Upper lobe of left lung (tissue), 6 donors: ENCODE results near the gene DYNC2H1. TPM values are rescaled to one million over a fixed set of nuclear protein-coding genes. Genes with fewer than 3 reads are reported as not detected.

Source experiments
- ATAC-seq, 2 donors: fragments of 200-7000 bp; cut with Tn5 transposase; one replicate each; pipeline ENCODE4 v1.9.1; 2022; ENCODE audit warnings: mild to moderate bottlenecking in 2 of 2, moderate library complexity in 2 of 2; ENCODE audit not compliant: low FRiP score in 2 of 2
- DNase-seq, 2 donors: peaks; one replicate each; pipeline ENCODE4 v3.0.0-alpha.2; 2019 to 2020
- H3K27ac ChIP-seq, 4 donors: fragments of 200-600 bp; sonication (generic); one replicate each; pipeline ENCODE4 v1.5.1; 2016 to 2019
- H3K27me3 ChIP-seq, 4 donors: fragments of 200-600 bp; sonication (generic); one replicate each; pipeline ENCODE4 v1.5.1; 2017 to 2019
- H3K36me3 ChIP-seq, 4 donors: fragments of 200-600 bp; sonication (generic); one replicate each; pipeline ENCODE4 v1.5.1; 2016 to 2019
- H3K4me1 ChIP-seq, 4 donors: fragments of 200-600 bp; sonication (generic); one replicate each; pipeline ENCODE4 v1.5.1; 2018 to 2019
- H3K4me3 ChIP-seq, 4 donors: fragments of 200-600 bp; sonication (generic); one replicate each; pipeline ENCODE4 v1.5.1; 2017 to 2019; ENCODE audit warnings: mild to moderate bottlenecking in 2 of 4, moderate library complexity in 1 of 4
- H3K9me3 ChIP-seq, 4 donors: fragments of 200-600 bp; sonication (generic); one replicate each; pipeline ENCODE4 v1.5.1; 2018 to 2019
- CTCF ChIP-seq, 6 experiments: fragments of 450-650 bp in 4 of 6; fragments of 200-600 bp in 2 of 6; sonication (generic) in 2 of 6; IDR thresholded peaks; one replicate each; pipeline ENCODE4 v1.5.1; 2016 to 2019; ENCODE audit warnings: antibody characterized with exemption in 6 of 6
- EP300 ChIP-seq, 4 donors: sonication (generic); formaldehyde crosslinking; IDR thresholded peaks; one replicate each; pipeline ENCODE4 v1.5.1; 2017; ENCODE audit warnings: antibody characterized with exemption in 4 of 4, control low read depth in 2 of 4
- POLR2A ChIP-seq, 4 donors: fragments of 450-650 bp; IDR thresholded peaks; one replicate each; pipeline ENCODE4 v1.5.1; 2016 to 2017; ENCODE audit warnings: antibody characterized with exemption in 4 of 4, mild to moderate bottlenecking in 2 of 4
- POLR2AphosphoS5 ChIP-seq, 2 donors: sonication (generic); formaldehyde crosslinking; IDR thresholded peaks; one replicate each; pipeline ENCODE4 v1.5.1; 2017; ENCODE audit warnings: antibody characterized with exemption in 2 of 2
- WGBS, 2 donors: methylation state at CpG; one replicate each; pipeline ENCODE4 v1.1.5; 2017 to 2018; 5-methylcytosine and 5-hydroxymethylcytosine counted together
- total RNA-seq, 6 donors: library from RNA; depleted of rRNA in 4 of 6; stranded (reverse); fragments of >200 nt in 4 of 6; gene quantifications; one replicate each; pipeline versions ENCODE4 v1.1.0 to v1.2.1, GENCODE V29; 2016 to 2021
- donor health status: DM: no; HTN: no; CAD: no; lungs with moderate emphysema.
- donor health status: DM: no; HTN: yes; CAD: no; lungs with severe emphysema.

The DYNC2H1 gene
- total RNA-seq, 6 donors from 2014 or later: 11.1 to 62.4 (median 23.2) TPM

GRCh38 chr11:103397369-103397768, 288.1 kb downstream of the DYNC2H1 start:
- WGBS, 2 donors: 43 to 60% methylated on average over 2 of the region's 2 CpGs
- no peaks in the 10 kb centered on the region for H3K27me3 ChIP-seq
- ATAC-seq: no peak
- peaks cover 0 to 3% (median 0%) of the 10 kb centered on the region in 4 donors for H3K9me3 ChIP-seq
- no peak overlapping the region for H3K4me3 ChIP-seq
- H3K36me3 ChIP-seq: no peaks in the 10 kb centered on the region
- no peak for DNase-seq
- TF ChIP-seq EP300 (IDR thresholded peaks at IDR 0.05): no peak
- no peak for TF ChIP-seq POLR2AphosphoS5 (IDR thresholded peaks at IDR 0.05)
- no peak for TF ChIP-seq CTCF (IDR thresholded peaks at IDR 0.05)
- no peak for TF ChIP-seq POLR2A (IDR thresholded peaks at IDR 0.05)
- H3K4me1 ChIP-seq: no peaks in the 10 kb centered on the region
- no peak overlapping the region for H3K27ac ChIP-seq

DNA sequence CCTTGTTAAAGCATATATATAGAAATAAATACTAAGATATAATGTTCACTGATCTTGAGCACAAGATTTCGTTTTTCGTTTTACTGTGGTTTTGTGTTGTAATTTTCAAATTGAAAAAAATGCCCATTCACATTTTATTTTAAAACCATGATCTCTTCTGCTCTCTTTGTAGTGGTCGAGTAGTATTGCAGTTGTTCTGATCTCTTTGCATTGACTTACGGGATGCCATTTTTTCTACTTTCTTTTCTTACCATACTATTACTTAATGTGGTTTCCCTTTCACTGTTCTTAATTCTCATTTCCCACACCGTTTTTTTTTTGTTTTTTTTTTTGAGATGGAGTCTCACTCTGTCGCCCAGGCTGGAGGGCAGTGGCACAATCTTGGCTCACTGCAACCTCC, 289.6 kb downstream of the DYNC2H1 start:
- H3K27me3 ChIP-seq: no peaks in the 10 kb centered on the region
- H3K36me3 ChIP-seq: no peaks in the 10 kb centered on the region
- no peak overlapping the region for H3K4me3 ChIP-seq
- WGBS, 2 donors: 79 to 84% methylated on average over 6 of the region's 6 CpGs
- peaks cover 0 to 3% (median 0%) of the 10 kb centered on the region in 4 donors for H3K9me3 ChIP-seq
- H3K4me1 ChIP-seq: no peaks in the 10 kb centered on the region
- ATAC-seq (no peak), DNase-seq (no peak)
- no peak overlapping the region for H3K27ac ChIP-seq
- TF ChIP-seq POLR2A (IDR thresholded peaks at IDR 0.05) (no peak), POLR2AphosphoS5 (IDR thresholded peaks at IDR 0.05) (no peak), CTCF (IDR thresholded peaks at IDR 0.05) (no peak), EP300 (IDR thresholded peaks at IDR 0.05) (no peak)

GRCh38 chr11:103406357-103406756, 297.1 kb downstream of the DYNC2H1 start:
- DNase-seq (no peak), ATAC-seq (no peak)
- Histone ChIP-seq H3K27me3 (no peaks in the 10 kb centered on the region), H3K27ac (no peak overlapping the region), H3K9me3 (no peaks in the 10 kb centered on the region), H3K4me3 (no peak overlapping the region), H3K4me1 (no peaks in the 10 kb centered on the region), H3K36me3 (no peaks in the 10 kb centered on the region)
- no peak for TF ChIP-seq POLR2A (IDR thresholded peaks at IDR 0.05)
- no peak for TF ChIP-seq CTCF (IDR thresholded peaks at IDR 0.05)
- no peak for TF ChIP-seq EP300 (IDR thresholded peaks at IDR 0.05)
- TF ChIP-seq POLR2AphosphoS5 (IDR thresholded peaks at IDR 0.05): no peak
- WGBS, 2 donors: 89 to 99% methylated on average over 3 of the region's 3 CpGs

- WGBS, 2 donors: 85 to 87% methylated on average over 2 of the region's 2 CpGs
- Histone ChIP-seq H3K9me3 (no peaks in the 10 kb centered on the region), H3K4me3 (no peak overlapping the region), H3K36me3 (no peaks in the 10 kb centered on the region), H3K27me3 (no peaks in the 10 kb centered on the region), H3K4me1 (no peaks in the 10 kb centered on the region), H3K27ac (no peak overlapping the region)
- TF ChIP-seq CTCF (IDR thresholded peaks at IDR 0.05) (no peak), EP300 (IDR thresholded peaks at IDR 0.05) (no peak), POLR2A (IDR thresholded peaks at IDR 0.05) (no peak), POLR2AphosphoS5 (IDR thresholded peaks at IDR 0.05) (no peak)
- ATAC-seq: no peak
- no peak for DNase-seq
Measured at GRCh38 chr11:103407641-103408040, 298.4 kb downstream of the DYNC2H1 start.

DNA sequence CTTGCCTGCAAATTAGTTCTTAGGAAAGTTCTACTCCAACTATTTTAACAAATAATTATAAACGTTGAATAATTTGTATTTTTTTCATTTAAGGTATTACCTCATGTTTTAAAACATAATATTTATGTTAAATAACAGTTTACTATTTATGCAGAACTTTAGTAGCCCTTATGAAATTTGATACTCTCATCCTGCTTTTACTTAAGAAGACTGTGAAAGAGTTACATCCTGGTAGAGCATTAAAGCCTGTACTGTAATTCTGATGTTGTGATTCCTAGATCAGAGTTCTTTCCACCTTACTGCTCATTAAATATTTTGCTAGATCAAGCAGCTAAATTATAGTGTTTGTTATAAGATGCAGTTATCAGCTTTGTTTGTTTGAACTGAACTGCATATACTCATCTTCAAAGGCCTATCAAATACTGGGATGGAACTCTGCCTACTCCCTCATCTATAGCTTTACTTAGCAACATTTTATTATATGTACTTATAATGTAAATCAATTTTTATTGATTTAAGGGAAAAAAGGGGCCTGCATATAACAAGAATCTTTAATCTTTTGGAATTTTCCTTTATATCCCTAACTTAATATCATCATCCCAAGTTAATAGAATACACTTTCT, 304.2 kb downstream of the DYNC2H1 start:
- 57 to 72% methylated on average over 1 of the region's 1 CpG for WGBS, 2 donors
- Histone ChIP-seq H3K27me3 (no peaks in the 10 kb centered on the region), H3K36me3 (no peaks in the 10 kb centered on the region), H3K9me3 (no peaks in the 10 kb centered on the region), H3K27ac (no peak overlapping the region), H3K4me3 (no peak overlapping the region), H3K4me1 (no peaks in the 10 kb centered on the region)
- no peak for ATAC-seq
- TF ChIP-seq EP300 (IDR thresholded peaks at IDR 0.05) (no peak), POLR2AphosphoS5 (IDR thresholded peaks at IDR 0.05) (no peak), POLR2A (IDR thresholded peaks at IDR 0.05) (no peak), CTCF (IDR thresholded peaks at IDR 0.05) (no peak)
- no peak for DNase-seq
